ENCODE results near the gene BGN. TPM values are rescaled to one million over a fixed set of nuclear protein-coding genes. Genes with fewer than 3 reads are reported as not detected.

BGN gene
- 35.9 and 94.7 TPM in 2 replicates for total RNA-seq (2014; rRNA removed; shearing (Covaris generic); ENCODE audit: low replicate concordance)

- no peaks in the 10 kb centered on the region for H3K9me3 ChIP-seq
- no peaks in the 10 kb centered on the region for H3K27me3 ChIP-seq
- peak within 1 kb of the TSS; percentile 74 for H3K4me3 ChIP-seq
- peak; percentile 85 for DNase-seq
- peaks cover 24% of the 10 kb centered on the region for H3K36me3 ChIP-seq
Observed at GRCh38 chrX:153494541-153495361, at the start of gene BGN. Gene BGN, plus strand, starts transcription at chrX:153494980. Its CDS starts 9,652 bp downstream, at chrX:153504632.

GRCh38 chrX:153445106-153445855 is 49.5 kb upstream of the BGN start:
- Histone ChIP-seq H3K36me3 (no peaks in the 10 kb centered on the region), H3K9me3 (no peaks in the 10 kb centered on the region), H3K27me3 (no peaks in the 10 kb centered on the region), H3K4me3 (no peak overlapping the region)
- DNase-seq, result no peak

- H3K9me3 ChIP-seq, result no peaks in the 10 kb centered on the region
- no peak within 1 kb of the TSS for H3K4me3 ChIP-seq
- no peaks in the 10 kb centered on the region for H3K36me3 ChIP-seq
- no peak for DNase-seq
- H3K27me3 ChIP-seq, result no peaks in the 10 kb centered on the region
Observed at GRCh38 chrX:153445856-153446635, 48.7 kb upstream of the BGN start, which contains the start of gene TREX2. Gene TREX2, minus strand, starts transcription at chrX:153446056. Its CDS starts 626 bp downstream, at chrX:153445430.

GRCh38 chrX:153446636-153446936 is 48.2 kb upstream of the BGN start:
- Histone ChIP-seq H3K9me3 (no peaks in the 10 kb centered on the region), H3K4me3 (no peak overlapping the region), H3K27me3 (no peaks in the 10 kb centered on the region), H3K36me3 (no peaks in the 10 kb centered on the region)
- DNase-seq, result no peak

GRCh38 chrX:153446950-153447580 is 47.7 kb upstream of the BGN start:
- Histone ChIP-seq H3K9me3 (no peaks in the 10 kb centered on the region), H3K4me3 (no peak overlapping the region), H3K27me3 (no peaks in the 10 kb centered on the region), H3K36me3 (no peaks in the 10 kb centered on the region)
- no peak for DNase-seq

GRCh38 chrX:153447581-153447960 is 47.2 kb upstream of the BGN start:
- H3K4me3 ChIP-seq, result no peak overlapping the region
- no peaks in the 10 kb centered on the region for H3K27me3 ChIP-seq
- H3K36me3 ChIP-seq, result no peaks in the 10 kb centered on the region
- no peak for DNase-seq
- no peaks in the 10 kb centered on the region for H3K9me3 ChIP-seq

GRCh38 chrX:153448556-153449367 is 46.0 kb upstream of the BGN start:
- H3K27me3 ChIP-seq, result no peaks in the 10 kb centered on the region
- no peak overlapping the region for H3K4me3 ChIP-seq
- DNase-seq, result no peak
- H3K36me3 ChIP-seq, result no peaks in the 10 kb centered on the region
- no peaks in the 10 kb centered on the region for H3K9me3 ChIP-seq

- Histone ChIP-seq H3K36me3 (no peaks in the 10 kb centered on the region), H3K4me3 (no peak overlapping the region), H3K9me3 (no peaks in the 10 kb centered on the region), H3K27me3 (no peaks in the 10 kb centered on the region)
- DNase-seq, result no peak
Observed at GRCh38 chrX:153449368-153450113, 45.2 kb upstream of the BGN start.

GRCh38 chrX:153450114-153450948 is 44.4 kb upstream of the BGN start:
- H3K4me3 ChIP-seq, result no peak overlapping the region
- DNase-seq, result no peak
- H3K27me3 ChIP-seq, result no peaks in the 10 kb centered on the region

GRCh38 chrX:153450949-153451277 is 43.9 kb upstream of the BGN start:
- no peaks in the 10 kb centered on the region for H3K27me3 ChIP-seq
- no peak for DNase-seq
- no peaks in the 10 kb centered on the region for H3K36me3 ChIP-seq
- no peak overlapping the region for H3K4me3 ChIP-seq
- H3K9me3 ChIP-seq, result no peaks in the 10 kb centered on the region

More at GRCh38 chrX:153450114-153450948, 44.4 kb upstream of the BGN start:
- Histone ChIP-seq H3K9me3 (no peaks in the 10 kb centered on the region), H3K36me3 (no peaks in the 10 kb centered on the region)

- Histone ChIP-seq H3K9me3 (no peaks in the 10 kb centered on the region), H3K36me3 (peaks cover 3% of the 10 kb centered on the region), H3K27me3 (no peaks in the 10 kb centered on the region), H3K4me3 (no peak overlapping the region)
- no peak for DNase-seq
Observed at GRCh38 chrX:153454901-153455550, 39.8 kb upstream of the BGN start.

- H3K36me3 ChIP-seq, result peaks cover 5% of the 10 kb centered on the region
Observed at GRCh38 chrX:153455571-153455970, 39.2 kb upstream of the BGN start.

GRCh38 chrX:153456161-153456560 is 38.6 kb upstream of the BGN start:
- Histone ChIP-seq H3K9me3 (no peaks in the 10 kb centered on the region), H3K4me3 (no peak overlapping the region), H3K36me3 (peaks cover 8% of the 10 kb centered on the region), H3K27me3 (no peaks in the 10 kb centered on the region)
- DNase-seq, result no peak

More at GRCh38 chrX:153455571-153455970, 39.2 kb upstream of the BGN start:
- H3K9me3 ChIP-seq, result no peaks in the 10 kb centered on the region
- H3K27me3 ChIP-seq, result no peaks in the 10 kb centered on the region
- H3K4me3 ChIP-seq, result no peak overlapping the region
- no peak for DNase-seq

GRCh38 chrX:153456704-153457103 is 38.1 kb upstream of the BGN start:
- no peaks in the 10 kb centered on the region for H3K9me3 ChIP-seq
- H3K4me3 ChIP-seq, result no peak overlapping the region
- no peaks in the 10 kb centered on the region for H3K27me3 ChIP-seq
- no peak for DNase-seq
- peaks cover 8% of the 10 kb centered on the region for H3K36me3 ChIP-seq
